ENCODE measurements around the gene OR8B12. TPM values are rescaled to one million over a fixed set of nuclear protein-coding genes. Genes with fewer than 3 reads are reported as not detected.

The OR8B12 gene
- not detected in 2 replicates for total RNA-seq

DNA sequence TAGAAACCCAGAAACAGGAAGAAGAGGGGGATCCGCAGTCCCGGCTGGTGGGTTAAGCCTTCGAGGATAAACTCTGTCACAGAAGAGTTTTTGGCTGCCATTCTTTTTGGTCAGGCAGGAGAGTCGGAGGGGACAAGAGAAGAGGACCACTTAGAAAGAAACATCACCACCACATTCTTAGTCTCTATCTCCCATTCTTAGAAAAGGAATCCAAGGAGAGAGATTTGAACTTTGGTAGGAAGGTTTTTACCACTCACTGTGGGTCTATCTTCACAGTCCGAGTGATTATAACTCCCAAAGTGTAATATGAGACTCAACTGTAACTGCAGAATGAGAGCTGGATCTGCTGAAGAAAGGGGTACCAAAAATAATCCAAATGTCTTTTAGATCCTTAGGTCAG is at the start of gene OR8B12:
Gene OR8B12 (minus strand): TSS at position 101 of the 400 bp plus-strand sequence. CDS start 0 bp downstream, at position 101.
- Mint-ChIP-seq H3K4me3 (no peak within 1 kb of the TSS), H3K4me1 (ENCODE audit: low read depth) (no peaks in the 10 kb centered on the region), H3K9me3 (no peaks in the 10 kb centered on the region), H3K27ac (no peak within 1 kb of the TSS), H3K36me3 (ENCODE audit: low read depth) (no peaks in the 10 kb centered on the region), H3K27me3 (ENCODE audit: insufficient read depth) (peaks cover 13% of the 10 kb centered on the region)
- intact Hi-C loops (cut with micrococcal nuclease) = no loop called here
- no peak for DNase-seq (ENCODE audit: low spot score)

DNA sequence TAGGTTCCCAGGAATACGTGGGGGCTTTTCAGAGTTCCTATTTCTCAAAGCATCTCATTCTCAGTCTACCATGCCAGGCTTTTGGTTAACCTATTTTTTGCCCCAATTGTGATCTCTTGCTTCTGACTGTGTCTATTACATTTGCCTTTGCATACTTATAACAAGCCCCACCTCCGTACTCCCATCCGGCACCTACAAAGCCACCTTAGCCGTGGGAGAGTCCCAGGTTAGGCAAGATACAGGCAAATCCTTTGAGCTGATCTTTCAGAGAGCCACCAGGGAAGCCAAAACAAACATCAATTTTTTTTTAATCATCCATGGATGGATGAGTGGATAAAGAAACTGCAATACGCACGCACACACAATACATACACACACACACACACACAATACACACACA is 49.2 kb upstream of the OR8B12 start:
- Mint-ChIP-seq H3K4me3 (no peak overlapping the region), H3K27me3 (ENCODE audit: insufficient read depth) (peaks cover 22% of the 10 kb centered on the region), H3K36me3 (ENCODE audit: low read depth) (no peaks in the 10 kb centered on the region), H3K9me3 (no peaks in the 10 kb centered on the region), H3K4me1 (ENCODE audit: low read depth) (no peaks in the 10 kb centered on the region), H3K27ac (no peak overlapping the region)
- intact Hi-C loops (cut with micrococcal nuclease) = no loop called here
- DNase-seq (ENCODE audit: low spot score) = no peak

GRCh38 chr11:124591430-124591829 is 48.0 kb upstream of the OR8B12 start:
- Mint-ChIP-seq H3K4me3 (no peak overlapping the region), H3K27me3 (ENCODE audit: insufficient read depth) (peaks cover 15% of the 10 kb centered on the region), H3K27ac (no peak overlapping the region), H3K9me3 (no peaks in the 10 kb centered on the region), H3K4me1 (ENCODE audit: low read depth) (no peaks in the 10 kb centered on the region), H3K36me3 (ENCODE audit: low read depth) (no peaks in the 10 kb centered on the region)
- DNase-seq (ENCODE audit: low spot score) = no peak
- intact Hi-C loops (cut with micrococcal nuclease) = no loop called here

DNA sequence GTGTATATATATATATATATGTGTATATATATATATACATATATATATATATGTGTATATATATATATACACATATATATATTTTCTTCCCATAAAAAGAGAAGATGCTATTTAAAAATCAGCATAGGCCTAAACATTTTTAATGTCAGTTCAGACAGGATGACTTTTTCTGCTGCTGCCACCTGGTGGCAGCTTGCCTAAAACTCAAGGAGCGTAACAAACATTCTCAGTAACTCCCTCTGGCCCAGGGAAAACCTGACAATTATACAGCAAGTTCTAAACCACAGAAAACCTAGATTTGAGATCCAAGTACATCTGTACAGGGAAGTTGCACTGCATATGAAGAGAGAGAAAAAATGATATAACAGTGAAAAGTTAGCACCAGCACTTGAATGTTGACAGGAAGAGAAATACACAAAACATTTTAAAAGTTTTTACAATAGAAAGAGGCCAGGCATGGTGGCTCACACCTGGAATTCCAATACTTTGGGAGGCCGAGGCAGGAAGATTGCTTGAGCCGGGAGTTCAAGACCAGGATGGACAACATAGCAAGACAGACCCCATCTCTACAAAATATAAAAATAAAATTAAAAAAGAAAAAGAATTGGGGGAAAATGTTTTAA is 42.9 kb upstream of the OR8B12 start:
- DNase-seq (ENCODE audit: low spot score) = no peak
- Mint-ChIP-seq H3K36me3 (ENCODE audit: low read depth) (no peaks in the 10 kb centered on the region), H3K27me3 (ENCODE audit: insufficient read depth) (peaks cover 8% of the 10 kb centered on the region), H3K4me1 (ENCODE audit: low read depth) (no peaks in the 10 kb centered on the region), H3K9me3 (no peaks in the 10 kb centered on the region), H3K27ac (no peak overlapping the region), H3K4me3 (no peak overlapping the region)
- intact Hi-C loops (cut with micrococcal nuclease) = loop anchor here (1.0 to 2.0 kb wide), 2 partner anchors 171 to 516 kb away; no protein-coding TSS in a partner anchor

DNA sequence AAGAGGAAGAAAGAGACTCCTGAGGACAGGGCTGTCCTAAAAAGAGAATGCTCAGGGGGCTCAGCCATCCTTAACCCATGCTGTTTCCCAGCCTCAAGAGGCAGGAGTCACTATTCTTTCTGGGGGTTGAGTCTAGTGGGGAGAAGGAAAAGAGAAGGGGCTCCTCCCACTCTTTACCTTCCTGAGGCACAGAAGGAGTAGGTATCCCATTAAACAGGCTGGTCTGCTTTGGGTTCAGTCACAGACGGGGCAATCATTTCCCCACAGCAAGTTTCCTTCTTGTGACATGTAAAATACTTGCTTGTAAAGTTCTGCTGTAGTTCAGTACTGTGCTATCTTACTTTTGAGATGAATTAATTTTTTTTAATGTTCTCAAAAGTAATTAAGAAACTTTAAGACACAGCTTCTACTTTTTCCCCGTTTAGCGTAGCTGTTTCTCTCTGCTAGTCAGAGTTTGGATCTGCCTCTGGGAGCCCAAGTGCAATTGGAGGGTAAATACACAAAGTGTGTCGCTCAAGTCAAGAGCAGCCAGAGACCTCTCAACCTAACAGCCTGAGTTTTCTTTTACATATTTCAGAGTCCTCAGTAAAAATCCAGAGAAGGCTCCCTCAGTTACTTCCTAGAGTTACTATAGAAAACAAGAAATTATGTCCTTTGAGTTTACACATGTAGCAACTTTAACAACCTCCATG is 41.4 kb upstream of the OR8B12 start:
- intact Hi-C loops (cut with micrococcal nuclease) = no loop called here
- Mint-ChIP-seq H3K27me3 (ENCODE audit: insufficient read depth) (peaks cover under 1% of the 10 kb centered on the region), H3K9me3 (no peaks in the 10 kb centered on the region), H3K36me3 (ENCODE audit: low read depth) (no peaks in the 10 kb centered on the region), H3K27ac (no peak overlapping the region), H3K4me1 (ENCODE audit: low read depth) (no peaks in the 10 kb centered on the region), H3K4me3 (no peak overlapping the region)
- DNase-seq (ENCODE audit: low spot score) = no peak

GRCh38 chr11:124583781-124584180 is 40.3 kb upstream of the OR8B12 start:
- no peaks in the 10 kb centered on the region for H3K4me1 Mint-ChIP-seq (ENCODE audit: low read depth)
- intact Hi-C loops (cut with micrococcal nuclease) = no loop called here
- H3K4me3 Mint-ChIP-seq = no peak overlapping the region
- H3K9me3 Mint-ChIP-seq = no peaks in the 10 kb centered on the region
- H3K27ac Mint-ChIP-seq = no peak overlapping the region
- no peak for DNase-seq (ENCODE audit: low spot score)
- H3K27me3 Mint-ChIP-seq (ENCODE audit: insufficient read depth) = no peaks in the 10 kb centered on the region
- no peaks in the 10 kb centered on the region for H3K36me3 Mint-ChIP-seq (ENCODE audit: low read depth)

DNA sequence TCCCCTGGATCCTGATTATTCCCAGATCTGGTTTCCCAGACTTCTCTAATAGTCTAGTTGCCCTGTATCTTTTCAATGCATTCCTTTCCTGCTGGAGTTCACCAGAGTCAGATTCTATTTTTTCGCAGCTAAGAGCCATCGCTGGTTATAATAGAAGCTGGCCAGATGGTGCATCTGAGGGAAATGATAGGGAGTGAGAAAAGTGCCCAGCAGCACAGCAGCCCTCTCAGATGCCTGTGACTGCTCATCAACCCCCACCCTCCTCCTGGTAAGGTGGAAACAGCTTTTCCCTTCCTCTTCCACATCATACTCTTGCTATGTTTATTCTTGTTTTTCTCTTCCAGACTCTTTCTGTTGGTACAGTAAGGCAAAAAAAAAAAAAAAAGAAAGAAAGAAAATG is 39.1 kb upstream of the OR8B12 start:
- Mint-ChIP-seq H3K4me1 (ENCODE audit: low read depth) (no peaks in the 10 kb centered on the region), H3K27ac (no peak overlapping the region), H3K4me3 (no peak overlapping the region), H3K36me3 (ENCODE audit: low read depth) (no peaks in the 10 kb centered on the region), H3K27me3 (ENCODE audit: insufficient read depth) (no peaks in the 10 kb centered on the region), H3K9me3 (no peaks in the 10 kb centered on the region)
- intact Hi-C loops (cut with micrococcal nuclease) = no loop called here
- DNase-seq (ENCODE audit: low spot score) = no peak

- Mint-ChIP-seq H3K4me3 (no peak overlapping the region), H3K4me1 (ENCODE audit: low read depth) (no peaks in the 10 kb centered on the region), H3K27ac (no peak overlapping the region), H3K36me3 (ENCODE audit: low read depth) (no peaks in the 10 kb centered on the region), H3K27me3 (ENCODE audit: insufficient read depth) (no peaks in the 10 kb centered on the region), H3K9me3 (no peaks in the 10 kb centered on the region)
- intact Hi-C loops (cut with micrococcal nuclease) = no loop called here
- DNase-seq (ENCODE audit: low spot score) = no peak
Measured at GRCh38 chr11:124581817-124582216, 38.4 kb upstream of the OR8B12 start.

GRCh38 chr11:124578761-124579160 is 35.3 kb upstream of the OR8B12 start:
- H3K27ac Mint-ChIP-seq = no peak overlapping the region
- intact Hi-C loops (cut with micrococcal nuclease) = no loop called here
- H3K27me3 Mint-ChIP-seq (ENCODE audit: insufficient read depth) = peaks cover 8% of the 10 kb centered on the region
- H3K4me1 Mint-ChIP-seq (ENCODE audit: low read depth) = no peaks in the 10 kb centered on the region
- no peak for DNase-seq (ENCODE audit: low spot score)
- no peak overlapping the region for H3K4me3 Mint-ChIP-seq
- H3K9me3 Mint-ChIP-seq = no peaks in the 10 kb centered on the region
- no peaks in the 10 kb centered on the region for H3K36me3 Mint-ChIP-seq (ENCODE audit: low read depth)

GRCh38 chr11:124577716-124578427 is 34.4 kb upstream of the OR8B12 start:
- Mint-ChIP-seq H3K4me1 (ENCODE audit: low read depth) (no peaks in the 10 kb centered on the region), H3K9me3 (no peaks in the 10 kb centered on the region), H3K27me3 (ENCODE audit: insufficient read depth) (peaks cover 10% of the 10 kb centered on the region), H3K4me3 (no peak overlapping the region), H3K27ac (no peak overlapping the region), H3K36me3 (ENCODE audit: low read depth) (no peaks in the 10 kb centered on the region)
- no peak for DNase-seq (ENCODE audit: low spot score)
- intact Hi-C loops (cut with micrococcal nuclease) = no loop called here

DNA sequence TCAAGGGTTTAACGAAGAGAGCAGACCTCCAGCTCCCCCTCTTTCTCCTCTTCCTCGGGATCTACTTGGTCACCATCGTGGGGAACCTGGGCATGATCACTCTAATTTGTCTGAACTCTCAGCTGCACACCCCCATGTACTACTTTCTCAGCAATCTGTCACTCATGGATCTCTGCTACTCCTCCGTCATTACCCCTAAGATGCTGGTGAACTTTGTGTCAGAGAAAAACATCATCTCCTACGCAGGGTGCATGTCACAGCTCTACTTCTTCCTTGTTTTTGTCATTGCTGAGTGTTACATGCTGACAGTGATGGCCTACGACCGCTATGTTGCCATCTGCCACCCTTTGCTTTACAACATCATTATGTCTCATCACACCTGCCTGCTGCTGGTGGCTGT is 26.7 kb upstream of the OR8B12 start:
- H3K27ac Mint-ChIP-seq = no peak overlapping the region
- no peaks in the 10 kb centered on the region for H3K36me3 Mint-ChIP-seq (ENCODE audit: low read depth)
- intact Hi-C loops (cut with micrococcal nuclease) = no loop called here
- no peak for DNase-seq (ENCODE audit: low spot score)
- no peaks in the 10 kb centered on the region for H3K9me3 Mint-ChIP-seq
- no peaks in the 10 kb centered on the region for H3K4me1 Mint-ChIP-seq (ENCODE audit: low read depth)
- H3K27me3 Mint-ChIP-seq (ENCODE audit: insufficient read depth) = peaks cover 8% of the 10 kb centered on the region
- H3K4me3 Mint-ChIP-seq = no peak overlapping the region

DNA sequence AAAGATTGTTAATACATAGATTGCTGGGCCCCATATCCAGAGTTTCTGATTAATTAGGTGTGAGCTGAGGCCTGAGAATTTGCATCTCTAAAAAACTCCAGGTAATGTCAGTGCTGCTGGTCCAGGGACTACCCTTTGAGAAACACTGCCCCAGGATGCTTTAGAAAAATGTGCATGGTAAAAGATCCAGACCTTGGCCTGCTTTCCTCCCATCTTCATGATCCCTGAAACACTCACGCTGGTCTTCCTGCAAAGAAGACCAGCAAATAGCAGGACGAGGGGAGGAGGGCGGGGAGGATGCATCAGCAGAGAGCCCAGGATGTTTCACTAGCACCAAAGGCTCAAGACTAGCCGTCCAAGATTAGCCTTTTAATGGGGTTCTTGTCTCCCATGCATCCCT is 26.2 kb upstream of the OR8B12 start, which contains the start of gene OR8A1:
Gene OR8A1 (plus strand): TSS at position 301 of the 400 bp plus-strand sequence. CDS start 123 bp downstream, outside the sequence.
- Mint-ChIP-seq H3K4me3 (no peak within 1 kb of the TSS), H3K4me1 (ENCODE audit: low read depth) (no peaks in the 10 kb centered on the region), H3K9me3 (no peaks in the 10 kb centered on the region), H3K36me3 (ENCODE audit: low read depth) (no peaks in the 10 kb centered on the region), H3K27me3 (ENCODE audit: insufficient read depth) (peaks cover 10% of the 10 kb centered on the region), H3K27ac (no peak within 1 kb of the TSS)
- intact Hi-C loops (cut with micrococcal nuclease) = no loop called here
- no peak for DNase-seq (ENCODE audit: low spot score)

GRCh38 chr11:124556828-124557227 is 13.4 kb upstream of the OR8B12 start:
- no peaks in the 10 kb centered on the region for H3K36me3 Mint-ChIP-seq (ENCODE audit: low read depth)
- intact Hi-C loops (cut with micrococcal nuclease) = no loop called here
- no peak for DNase-seq (ENCODE audit: low spot score)

More at GRCh38 chr11:124556828-124557227, 13.4 kb upstream of the OR8B12 start:
- no peaks in the 10 kb centered on the region for H3K9me3 Mint-ChIP-seq
- H3K4me3 Mint-ChIP-seq = no peak overlapping the region
- H3K4me1 Mint-ChIP-seq (ENCODE audit: low read depth) = no peaks in the 10 kb centered on the region
- H3K27me3 Mint-ChIP-seq (ENCODE audit: insufficient read depth) = no peaks in the 10 kb centered on the region
- H3K27ac Mint-ChIP-seq = no peak overlapping the region
